Measurements from ENCODE around the gene CSRNP3.

GRCh38 chr2:165453561-165454094 is 15.9 kb upstream of the CSRNP3 start:
- TF ChIP-seq, protein P1, sequence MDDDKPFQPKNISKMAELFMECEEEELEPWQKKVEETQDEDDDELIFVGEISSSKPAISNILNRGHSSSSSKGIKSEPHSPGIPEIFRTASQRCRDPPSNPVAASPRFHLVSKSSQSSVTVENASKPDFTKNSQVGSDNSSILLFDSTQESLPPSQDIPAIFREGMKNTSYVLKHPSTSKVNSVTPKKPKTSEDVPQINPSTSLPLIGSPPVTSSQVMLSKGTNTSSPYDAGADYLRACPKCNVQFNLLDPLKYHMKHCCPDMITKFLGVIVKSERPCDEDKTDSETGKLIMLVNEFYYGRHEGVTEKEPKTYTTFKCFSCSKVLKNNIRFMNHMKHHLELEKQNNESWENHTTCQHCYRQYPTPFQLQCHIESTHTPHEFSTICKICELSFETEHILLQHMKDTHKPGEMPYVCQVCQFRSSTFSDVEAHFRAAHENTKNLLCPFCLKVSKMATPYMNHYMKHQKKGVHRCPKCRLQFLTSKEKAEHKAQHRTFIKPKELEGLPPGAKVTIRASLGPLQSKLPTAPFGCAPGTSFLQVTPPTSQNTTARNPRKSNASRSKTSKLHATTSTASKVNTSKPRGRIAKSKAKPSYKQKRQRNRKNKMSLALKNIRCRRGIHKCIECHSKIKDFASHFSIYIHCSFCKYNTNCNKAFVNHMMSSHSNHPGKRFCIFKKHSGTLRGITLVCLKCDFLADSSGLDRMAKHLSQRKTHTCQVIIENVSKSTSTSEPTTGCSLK (tag by site-specific recombination; IDR thresholded peaks at IDR 0.05) = no peak
- TF ChIP-seq CTCF (tag by site-specific recombination; IDR thresholded peaks at IDR 0.05) (no peak), ZNF169 (tag by site-specific recombination; IDR thresholded peaks at IDR 0.05) (no peak), ZNF558 (tag by site-specific recombination; IDR thresholded peaks at IDR 0.05) (no peak)
- TF ChIP-seq, protein P2, sequence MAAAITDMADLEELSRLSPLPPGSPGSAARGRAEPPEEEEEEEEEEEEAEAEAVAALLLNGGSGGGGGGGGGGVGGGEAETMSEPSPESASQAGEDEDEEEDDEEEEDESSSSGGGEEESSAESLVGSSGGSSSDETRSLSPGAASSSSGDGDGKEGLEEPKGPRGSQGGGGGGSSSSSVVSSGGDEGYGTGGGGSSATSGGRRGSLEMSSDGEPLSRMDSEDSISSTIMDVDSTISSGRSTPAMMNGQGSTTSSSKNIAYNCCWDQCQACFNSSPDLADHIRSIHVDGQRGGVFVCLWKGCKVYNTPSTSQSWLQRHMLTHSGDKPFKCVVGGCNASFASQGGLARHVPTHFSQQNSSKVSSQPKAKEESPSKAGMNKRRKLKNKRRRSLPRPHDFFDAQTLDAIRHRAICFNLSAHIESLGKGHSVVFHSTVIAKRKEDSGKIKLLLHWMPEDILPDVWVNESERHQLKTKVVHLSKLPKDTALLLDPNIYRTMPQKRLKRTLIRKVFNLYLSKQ (tag by site-specific recombination; IDR thresholded peaks at IDR 0.05; ENCODE audit: borderline replicate concordance) = no peak
